MM.1S (cell line): ENCODE data around the gene RNGTT.

Experiments
- DNase-seq: peaks from one replicate; pipeline ENCODE4 v3.0.0-alpha.2; 2015
- H2AFZ ChIP-seq: fragments of 300-600 bp; sonication (generic); 2 replicates; pipeline ENCODE4 v1.6.0; 2016; ENCODE audit warnings: antibody characterized with exemption, low read length
- H3F3A ChIP-seq: fragments of 300-600 bp; sonication (generic); 2 replicates; pipeline ENCODE4 v1.6.1; 2016; ENCODE audit warnings: mild to moderate bottlenecking, antibody characterized with exemption, low read length, moderate library complexity, mixed read lengths; ENCODE audit not compliant: insufficient read depth
- H3K27ac ChIP-seq: fragments of 300-600 bp; sonication (generic); 2 replicates; pipeline ENCODE4 v1.5.1; 2016; ENCODE audit warnings: mild to moderate bottlenecking, low read length
- H3K27me3 ChIP-seq: fragments of 300-600 bp; sonication (generic); replicated peaks from 2 replicates; pipeline ENCODE4 v1.6.0; 2016; ENCODE audit warnings: low read length; ENCODE audit not compliant: insufficient read depth
- H3K36me3 ChIP-seq: fragments of 300-600 bp; sonication (generic); replicated peaks from 2 replicates; pipeline ENCODE4 v1.6.1; 2016; ENCODE audit warnings: mild to moderate bottlenecking, low read length, mixed read lengths; ENCODE audit not compliant: insufficient read depth
- H3K4me1 ChIP-seq: fragments of 300-600 bp; sonication (generic); 2 replicates; pipeline ENCODE4 v1.6.1; 2016; ENCODE audit warnings: low read length, mixed read lengths
- H3K4me2 ChIP-seq: fragments of 300-600 bp; sonication (generic); 2 replicates; pipeline ENCODE4 v1.6.0; 2016; ENCODE audit warnings: low read depth, low read length
- H3K4me3 ChIP-seq: fragments of 300-600 bp; sonication (generic); 2 replicates; pipeline ENCODE4 v1.5.1; 2016; ENCODE audit warnings: low read length, mixed read lengths
- H3K79me2 ChIP-seq: fragments of 300-600 bp; sonication (generic); 2 replicates; pipeline ENCODE4 v1.6.1; 2016; ENCODE audit warnings: mixed run types, low read length, mixed read lengths
- H3K9ac ChIP-seq: fragments of 300-600 bp; sonication (generic); 2 replicates; pipeline ENCODE4 v1.6.1; 2016; ENCODE audit warnings: low read length, mixed read lengths
- H3K9me2 ChIP-seq: fragments of 300-600 bp; sonication (generic); replicated peaks from 2 replicates; pipeline ENCODE4 v1.6.1; 2016; ENCODE audit warnings: mild to moderate bottlenecking, low read length, mixed read lengths; ENCODE audit not compliant: insufficient read depth
- H3K9me3 ChIP-seq: fragments of 300-600 bp; sonication (generic); replicated peaks from 2 replicates; pipeline ENCODE4 v1.6.1; 2016; ENCODE audit warnings: mild to moderate bottlenecking, low read length, mixed read lengths; ENCODE audit not compliant: insufficient read depth
- H4K20me1 ChIP-seq: fragments of 300-600 bp; sonication (generic); 2 replicates; pipeline ENCODE4 v1.6.1; 2016; ENCODE audit warnings: mild to moderate bottlenecking, low read length, moderate library complexity, mixed read lengths; ENCODE audit not compliant: insufficient read depth
- EZH2 ChIP-seq: fragments of 300-600 bp; sonication (generic); optimal IDR thresholded peaks from 2 replicates; pipeline ENCODE3; 2017; ENCODE audit warnings: low read depth, mild to moderate bottlenecking, antibody characterized with exemption, low read length, mixed read lengths
- EZH2phosphoT487 ChIP-seq: fragments of 300-600 bp; sonication (generic); IDR thresholded peaks from 2 replicates; pipeline ENCODE4 v1.6.1; 2018; ENCODE audit warnings: antibody characterized with exemption, low read length
- TF ChIP-seq, protein P1 (sequence below): fragments of 300-600 bp; sonication (generic); IDR thresholded peaks from 2 replicates; pipeline ENCODE4 v1.5.1; 2016; ENCODE audit warnings: antibody characterized with exemption, low read length, mixed read lengths

RNGTT gene

DNA sequence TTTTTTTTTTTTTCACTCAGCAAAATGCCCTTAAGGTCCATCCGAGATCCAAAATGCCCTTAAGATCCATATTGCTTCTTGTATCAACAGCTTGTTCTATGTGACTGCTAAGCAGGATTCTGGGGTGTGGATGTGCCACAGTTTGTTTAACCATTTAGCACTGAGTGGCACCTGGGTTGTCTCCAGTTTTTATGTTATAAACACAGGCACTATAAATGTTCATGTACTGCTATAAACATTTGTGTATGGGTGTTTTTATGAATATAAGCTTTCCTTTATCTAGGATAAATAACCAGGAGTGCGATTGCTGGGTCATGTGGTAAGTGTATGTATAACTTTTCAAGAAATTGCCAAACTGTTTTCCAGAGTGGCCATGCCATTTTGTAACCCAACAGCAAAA lies 386.0 kb downstream of the RNGTT start:
- TF ChIP-seq, protein P1, sequence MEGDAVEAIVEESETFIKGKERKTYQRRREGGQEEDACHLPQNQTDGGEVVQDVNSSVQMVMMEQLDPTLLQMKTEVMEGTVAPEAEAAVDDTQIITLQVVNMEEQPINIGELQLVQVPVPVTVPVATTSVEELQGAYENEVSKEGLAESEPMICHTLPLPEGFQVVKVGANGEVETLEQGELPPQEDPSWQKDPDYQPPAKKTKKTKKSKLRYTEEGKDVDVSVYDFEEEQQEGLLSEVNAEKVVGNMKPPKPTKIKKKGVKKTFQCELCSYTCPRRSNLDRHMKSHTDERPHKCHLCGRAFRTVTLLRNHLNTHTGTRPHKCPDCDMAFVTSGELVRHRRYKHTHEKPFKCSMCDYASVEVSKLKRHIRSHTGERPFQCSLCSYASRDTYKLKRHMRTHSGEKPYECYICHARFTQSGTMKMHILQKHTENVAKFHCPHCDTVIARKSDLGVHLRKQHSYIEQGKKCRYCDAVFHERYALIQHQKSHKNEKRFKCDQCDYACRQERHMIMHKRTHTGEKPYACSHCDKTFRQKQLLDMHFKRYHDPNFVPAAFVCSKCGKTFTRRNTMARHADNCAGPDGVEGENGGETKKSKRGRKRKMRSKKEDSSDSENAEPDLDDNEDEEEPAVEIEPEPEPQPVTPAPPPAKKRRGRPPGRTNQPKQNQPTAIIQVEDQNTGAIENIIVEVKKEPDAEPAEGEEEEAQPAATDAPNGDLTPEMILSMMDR = no peak
- TF ChIP-seq EZH2phosphoT487 = no peak
- no peak for TF ChIP-seq EZH2
- H2AFZ ChIP-seq = no peak overlapping the region
- no peaks in the 10 kb centered on the region for H3K9me3 ChIP-seq
- DNase-seq = no peak
- no peaks in the 10 kb centered on the region for H4K20me1 ChIP-seq
- H3K9me2 ChIP-seq = no peaks in the 10 kb centered on the region
- H3K36me3 ChIP-seq = no peaks in the 10 kb centered on the region
- no peak overlapping the region for H3K27ac ChIP-seq
- H3K27me3 ChIP-seq = no peaks in the 10 kb centered on the region
- H3K4me3 ChIP-seq = no peak overlapping the region
- H3K9ac ChIP-seq = no peak overlapping the region
- H3K4me2 ChIP-seq = no peak overlapping the region
- no peaks in the 10 kb centered on the region for H3K79me2 ChIP-seq
- H3K4me1 ChIP-seq = no peaks in the 10 kb centered on the region
- H3F3A ChIP-seq = no peaks in the 10 kb centered on the region

DNA sequence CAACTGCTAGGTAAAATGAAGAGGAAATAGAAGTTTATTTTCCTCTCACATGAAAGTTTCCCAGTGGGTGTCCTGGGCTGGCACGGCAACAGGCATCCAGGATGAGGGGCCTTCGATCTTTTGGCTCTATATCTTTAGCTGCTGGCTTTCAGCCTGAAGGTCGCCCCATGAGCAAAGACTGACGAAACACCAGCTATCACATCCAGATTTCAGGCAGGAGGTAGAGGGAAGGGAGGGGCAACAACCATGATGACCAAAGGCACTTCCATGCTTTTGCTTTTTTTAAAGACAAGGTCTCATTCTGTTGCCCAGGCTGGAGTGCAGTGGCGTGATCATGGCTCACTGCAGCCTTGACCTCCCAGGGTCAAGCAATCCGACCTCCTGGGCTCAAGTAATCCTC lies 387.9 kb downstream of the RNGTT start:
- no peaks in the 10 kb centered on the region for H4K20me1 ChIP-seq
- H3K36me3 ChIP-seq = no peaks in the 10 kb centered on the region
- H3K9ac ChIP-seq = no peak overlapping the region
- no peak overlapping the region for H3K4me3 ChIP-seq
- no peaks in the 10 kb centered on the region for H3K79me2 ChIP-seq
- H2AFZ ChIP-seq = no peak overlapping the region
- no peaks in the 10 kb centered on the region for H3K27me3 ChIP-seq
- no peaks in the 10 kb centered on the region for H3K9me2 ChIP-seq
- no peak overlapping the region for H3K27ac ChIP-seq
- H3K4me2 ChIP-seq = no peak overlapping the region
- no peaks in the 10 kb centered on the region for H3K9me3 ChIP-seq
- TF ChIP-seq EZH2 (no peak), EZH2phosphoT487 (no peak)
- TF ChIP-seq, protein P1 = no peak
- no peak for DNase-seq
- no peaks in the 10 kb centered on the region for H3F3A ChIP-seq
- H3K4me1 ChIP-seq = no peaks in the 10 kb centered on the region

DNA sequence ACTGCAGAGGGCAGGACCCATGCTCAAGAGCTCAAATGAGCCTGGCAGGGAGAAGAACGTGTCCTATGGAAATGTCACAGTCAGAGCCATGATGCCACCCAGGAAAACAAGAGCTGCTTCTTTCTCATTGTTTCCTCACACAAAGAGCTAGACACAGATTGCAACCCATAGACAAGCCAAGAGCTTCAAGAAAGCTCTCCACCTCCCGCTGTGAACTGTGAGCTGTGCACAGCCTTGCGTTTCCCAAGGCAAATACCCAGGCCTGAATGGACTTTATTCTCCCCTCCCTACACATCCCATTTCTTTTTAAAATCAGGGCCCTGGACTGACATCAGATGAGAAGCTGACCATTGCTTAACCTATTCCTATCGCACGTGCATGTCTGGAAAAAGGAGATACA lies 388.8 kb downstream of the RNGTT start:
- no peaks in the 10 kb centered on the region for H3K4me1 ChIP-seq
- H3K36me3 ChIP-seq = no peaks in the 10 kb centered on the region
- no peaks in the 10 kb centered on the region for H3K9me3 ChIP-seq
- no peak overlapping the region for H2AFZ ChIP-seq
- H3K9me2 ChIP-seq = no peaks in the 10 kb centered on the region
- H3K27me3 ChIP-seq = no peaks in the 10 kb centered on the region
- H3F3A ChIP-seq = no peaks in the 10 kb centered on the region
- no peak overlapping the region for H3K27ac ChIP-seq
- no peaks in the 10 kb centered on the region for H3K79me2 ChIP-seq
- H4K20me1 ChIP-seq = no peaks in the 10 kb centered on the region
- H3K4me3 ChIP-seq = no peak overlapping the region
- TF ChIP-seq EZH2 (no peak), EZH2phosphoT487 (no peak)
- TF ChIP-seq, protein P1 = no peak
- no peak overlapping the region for H3K9ac ChIP-seq
- no peak for DNase-seq
- H3K4me2 ChIP-seq = no peak overlapping the region

DNA sequence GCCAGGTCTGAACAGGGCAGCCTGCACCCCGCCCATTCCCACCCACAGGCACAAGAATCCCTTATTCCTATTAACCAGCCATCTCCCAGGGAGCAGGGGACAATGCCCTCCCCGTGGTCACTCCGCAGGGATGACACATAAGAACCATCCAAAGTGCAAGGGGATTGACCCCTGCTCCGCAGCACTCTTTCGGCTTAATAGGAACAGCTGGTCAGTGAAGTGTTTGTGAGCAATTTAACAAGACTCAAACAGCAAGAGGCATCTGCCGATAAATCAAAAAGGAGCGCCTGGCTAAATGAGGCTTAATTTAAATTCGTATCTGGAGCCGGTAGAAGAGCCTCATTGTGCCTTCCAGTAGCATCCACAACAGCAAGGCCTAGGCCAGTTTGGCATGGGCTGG lies 389.4 kb downstream of the RNGTT start:
- no peak for TF ChIP-seq EZH2phosphoT487
- no peak for TF ChIP-seq EZH2
- TF ChIP-seq, protein P1 = no peak
- H3K4me3 ChIP-seq = no peak overlapping the region

More for the DNA sequence above, 389.4 kb downstream of the RNGTT start:
- Histone ChIP-seq H3K27me3 (no peaks in the 10 kb centered on the region), H3K79me2 (no peaks in the 10 kb centered on the region), H2AFZ (no peak overlapping the region), H4K20me1 (no peaks in the 10 kb centered on the region), H3K9me3 (no peaks in the 10 kb centered on the region), H3K9ac (no peak overlapping the region), H3K9me2 (no peaks in the 10 kb centered on the region), H3K4me1 (no peaks in the 10 kb centered on the region), H3K4me2 (no peak overlapping the region), H3K36me3 (no peaks in the 10 kb centered on the region), H3K27ac (no peak overlapping the region), H3F3A (no peaks in the 10 kb centered on the region)
- no peak for DNase-seq
